HCT116 (cell line): Measurements from ENCODE around the gene HPS1. TPM values are rescaled to one million over a fixed set of nuclear protein-coding genes. Genes with fewer than 3 reads are reported as not detected.

Experiments
- ATAC-seq: fragments of 200-7000 bp; cut with Tn5 transposase; 2 replicates; pipeline ENCODE4 v1.9.1; 2020; ENCODE audit warnings: mild to moderate bottlenecking, moderate library complexity
- BruUV-seq: library from RNA; stranded (reverse); fragments of 400-500 nt; replicated peaks from 2 replicates; lab custom pipeline; 2021; lab: Mats Ljungman, UMichigan
- CTCF ChIA-PET: fragments of 300-600 bp; sonication (Branson Sonifier 250); formaldehyde crosslinking; loops from one replicate; lab custom pipeline; 2021; ENCODE audit warnings: antibody characterized with exemption; lab: Charles Lee
- POLR2A ChIA-PET: fragments of 300-600, 350-600 bp; sonication (Branson Sonifier 250); formaldehyde crosslinking; loops from one replicate; lab custom pipeline; 2021; ENCODE audit warnings: antibody characterized with exemption; lab: Charles Lee
- RAD21 ChIA-PET, 2 experiments: fragments of 300-600 bp; sonication (Branson Sonifier 250); formaldehyde crosslinking; loops; one replicate each; lab custom pipeline; 2023; ENCODE audit warnings: low total read pairs in 2 of 2; ENCODE audit not compliant: uncharacterized antibody in 2 of 2, unreplicated experiment in 2 of 2, low non-redundant PET in 1 of 2; lab: Charles Lee
- DNase-seq: peaks from one replicate; pipeline ENCODE4 v3.0.0-alpha.2; 2010; ENCODE audit warnings: low read depth, low spot score
- H2AFZ ChIP-seq: fragments of 200-600 bp; shearing (Covaris generic), sonication (generic); 2 replicates; pipeline ENCODE4 v1.6.1; 2017; ENCODE audit warnings: low read depth, mixed run types, mixed read lengths, antibody characterized with exemption, low read length; ENCODE audit not compliant: poor library complexity, severe bottlenecking
- H3K27ac ChIP-seq: 2 replicates; pipeline ENCODE4 v1.5.1; 2012; ENCODE audit warnings: low read depth, low read length
- H3K27me3 ChIP-seq: fragments of 200-600 bp; sonication (generic); 2 replicates; pipeline ENCODE4 v1.6.1; 2016; ENCODE audit warnings: mixed run types, low read length, mixed read lengths; ENCODE audit not compliant: insufficient read depth
- H3K36me3 ChIP-seq, 2 experiments: fragments of 200-500 bp in 1 of 2; fragments of 200-600 bp in 1 of 2; sonication (Bioruptor generic) in 1 of 2; sonication (generic) in 1 of 2; 2 replicates each; pipeline versions ENCODE4 v1.5.1 to v1.6.1; 2014 to 2016; ENCODE audit warnings: low read length in 2 of 2, inconsistent platforms in 1 of 2, mixed read lengths in 1 of 2, mixed run types in 1 of 2; ENCODE audit not compliant: insufficient read depth in 2 of 2, control insufficient read depth in 1 of 2
- H3K4me1 ChIP-seq, 2 experiments: fragments of 200-600 bp in 1 of 2; sonication (generic) in 1 of 2; 2 replicates each; pipeline versions ENCODE4 v1.5.1 to v1.6.1; 2012 to 2017; ENCODE audit warnings: low read length in 2 of 2, inconsistent platforms in 1 of 2, mild to moderate bottlenecking in 1 of 2, mixed read lengths in 1 of 2, mixed run types in 1 of 2, moderate library complexity in 1 of 2; ENCODE audit not compliant: insufficient read depth in 2 of 2, control insufficient read depth in 1 of 2
- H3K4me2 ChIP-seq: fragments of 200-600 bp; sonication (generic); 2 replicates; pipeline ENCODE4 v1.6.1; 2017; ENCODE audit warnings: mixed run types, low read length, mixed read lengths
- H3K4me3 ChIP-seq, 2 experiments: fragments of 200-600 bp in 1 of 2; sonication (generic) in 1 of 2; replicated peaks in 1 of 2; 2 replicates each; pipeline ENCODE4 v1.5.1; 2011 to 2016; ENCODE audit warnings: low read length in 2 of 2, control low read depth in 1 of 2, low read depth in 1 of 2, mild to moderate bottlenecking in 1 of 2, mixed read lengths in 1 of 2, mixed run types in 1 of 2
- H3K79me2 ChIP-seq: fragments of 200-600 bp; sonication (generic); 2 replicates; pipeline ENCODE4 v1.6.1; 2017; ENCODE audit warnings: mild to moderate bottlenecking, mixed run types, low read length, moderate library complexity, mixed read lengths; ENCODE audit not compliant: insufficient read depth
- H3K9ac ChIP-seq: fragments of 200-600 bp; sonication (generic); 2 replicates; pipeline ENCODE4 v1.6.1; 2016; ENCODE audit warnings: low read length, mixed read lengths
- H3K9me2 ChIP-seq: fragments of 200-600 bp; sonication (generic), shearing (Covaris generic); 2 replicates; pipeline ENCODE4 v1.6.1; 2017; ENCODE audit warnings: mixed run types, mild to moderate bottlenecking, moderate library complexity; ENCODE audit not compliant: insufficient read depth
- H3K9me3 ChIP-seq, 2 experiments: fragments of 200-500 bp in 1 of 2; fragments of 200-600 bp in 1 of 2; sonication (Bioruptor generic) in 1 of 2; sonication (generic) in 1 of 2; 2 replicates each; pipeline ENCODE4 v1.6.1; 2014 to 2017; ENCODE audit warnings: low read length in 2 of 2, mixed read lengths in 2 of 2, inconsistent platforms in 1 of 2, low read depth in 1 of 2, mild to moderate bottlenecking in 1 of 2, mixed run types in 1 of 2, moderate library complexity in 1 of 2; ENCODE audit not compliant: control insufficient read depth in 1 of 2, insufficient read depth in 1 of 2
- H4K20me1 ChIP-seq: fragments of 200-600 bp; sonication (generic), shearing (Covaris generic); 2 replicates; pipeline ENCODE4 v1.6.1; 2017; ENCODE audit warnings: mixed run types, mild to moderate bottlenecking, moderate library complexity; ENCODE audit not compliant: insufficient read depth
- POLR2A ChIP-seq: IDR thresholded peaks from 2 replicates; pipeline ENCODE4 v1.7.0; 2011; ENCODE audit warnings: borderline replicate concordance; ENCODE audit not compliant: insufficient read depth, insufficient read length; ENCODE audit errors: extremely low read depth
- POLR2AphosphoS5 ChIP-seq: IDR thresholded peaks from 2 replicates; pipeline ENCODE4 v1.6.1; 2011; ENCODE audit warnings: mild to moderate bottlenecking, low read depth, low read length, moderate library complexity
- TCF7L2 ChIP-seq: IDR thresholded peaks from 2 replicates; pipeline ENCODE4 v1.7.0; 2011; ENCODE audit warnings: borderline replicate concordance, inconsistent platforms; ENCODE audit not compliant: insufficient read depth, insufficient read length; ENCODE audit errors: extremely low read depth
- YY1 ChIP-seq: IDR thresholded peaks from 2 replicates; pipeline ENCODE4 v1.6.1; 2011; ENCODE audit warnings: low read length, low read depth, moderate library complexity, mild to moderate bottlenecking; ENCODE audit not compliant: insufficient replicate concordance; ENCODE audit errors: extremely low read depth
- ZNF274 ChIP-seq: fragments of 200-500 bp; sonication (Bioruptor generic); IDR thresholded peaks from 2 replicates; pipeline ENCODE4 v1.6.1; 2014; ENCODE audit warnings: mild to moderate bottlenecking, low read depth, low read length, inconsistent platforms
- intact Hi-C: fragments of 100-400 bp; cut with micrococcal nuclease; formaldehyde crosslinking; loops from 2 replicates; pipeline ENCODE4 v1.10.0; 2022
- total RNA-seq: library from RNA; stranded (reverse); gene quantifications from one replicate; pipeline ENCODE4 v1.2.1, GENCODE V29; 2021; ENCODE audit not compliant: unreplicated experiment
- TF ChIP-seq, protein P1 (sequence below): IDR thresholded peaks from 2 replicates; pipeline ENCODE4 v1.6.1; 2011; ENCODE audit warnings: mild to moderate bottlenecking, low read length, moderate library complexity; ENCODE audit not compliant: insufficient replicate concordance; ENCODE audit errors: extremely low read depth

Gene HPS1
- total RNA-seq, 1 experiment from 2014 or later = 64.3 TPM

DNA sequence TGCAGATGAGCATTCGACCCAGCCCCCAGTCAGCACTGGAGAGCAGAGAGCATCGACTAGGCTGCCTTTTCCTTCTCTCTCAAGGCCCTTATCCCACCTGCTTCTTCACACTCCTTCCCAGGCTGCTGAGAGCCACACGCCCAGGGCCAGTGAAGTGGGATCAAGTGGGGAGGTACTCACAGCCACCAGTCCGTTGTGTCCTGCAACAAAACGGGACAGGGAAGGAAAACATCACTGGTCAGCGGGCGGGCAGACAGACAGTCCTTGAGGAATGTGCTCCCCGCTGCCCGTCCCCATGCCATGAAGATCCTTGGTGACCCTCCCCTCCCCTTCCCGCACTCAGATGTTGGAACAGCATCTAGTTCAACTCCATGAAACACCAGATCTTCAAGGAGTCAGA, 36.0 kb downstream of the HPS1 start:
- peaks cover 11 to 19% of the 10 kb centered on the region in 2 experiments for H3K4me1 ChIP-seq
- no peaks in the 10 kb centered on the region for H3K27me3 ChIP-seq
- CTCF ChIA-PET = no interaction called here
- ATAC-seq (no peak), DNase-seq (no peak)
- no peaks in the 10 kb centered on the region for H3K36me3 ChIP-seq
- RAD21 ChIA-PET = no interaction called here
- intact Hi-C loops = loop anchor here (10.0 kb wide), 1 partner anchor 146 kb away; the partner anchor contains the start of gene LOXL4
- H3K9me2 ChIP-seq = no peaks in the 10 kb centered on the region
- no peaks in the 10 kb centered on the region for H3K9me3 ChIP-seq
- H4K20me1 ChIP-seq = no peaks in the 10 kb centered on the region
- H3K79me2 ChIP-seq = 0 out of 2 replicates have a peak, but pooled peaks cover 7% of the 10 kb centered on the region
- POLR2A ChIA-PET = interaction anchor here (1.8 kb wide), 1 partner anchor 12 kb away, joined by 3 read pairs; no protein-coding TSS in a partner anchor
- no peak overlapping the region for H2AFZ ChIP-seq
- no TSS peak for BruUV-seq
- no peak overlapping the region for H3K27ac ChIP-seq
- no peak overlapping the region for H3K4me2 ChIP-seq
- H3K4me3 ChIP-seq = no peak overlapping the region
- TF ChIP-seq TCF7L2 = no peak
- no peak for TF ChIP-seq ZNF274
- no peak for TF ChIP-seq POLR2AphosphoS5
- TF ChIP-seq, protein P1, sequence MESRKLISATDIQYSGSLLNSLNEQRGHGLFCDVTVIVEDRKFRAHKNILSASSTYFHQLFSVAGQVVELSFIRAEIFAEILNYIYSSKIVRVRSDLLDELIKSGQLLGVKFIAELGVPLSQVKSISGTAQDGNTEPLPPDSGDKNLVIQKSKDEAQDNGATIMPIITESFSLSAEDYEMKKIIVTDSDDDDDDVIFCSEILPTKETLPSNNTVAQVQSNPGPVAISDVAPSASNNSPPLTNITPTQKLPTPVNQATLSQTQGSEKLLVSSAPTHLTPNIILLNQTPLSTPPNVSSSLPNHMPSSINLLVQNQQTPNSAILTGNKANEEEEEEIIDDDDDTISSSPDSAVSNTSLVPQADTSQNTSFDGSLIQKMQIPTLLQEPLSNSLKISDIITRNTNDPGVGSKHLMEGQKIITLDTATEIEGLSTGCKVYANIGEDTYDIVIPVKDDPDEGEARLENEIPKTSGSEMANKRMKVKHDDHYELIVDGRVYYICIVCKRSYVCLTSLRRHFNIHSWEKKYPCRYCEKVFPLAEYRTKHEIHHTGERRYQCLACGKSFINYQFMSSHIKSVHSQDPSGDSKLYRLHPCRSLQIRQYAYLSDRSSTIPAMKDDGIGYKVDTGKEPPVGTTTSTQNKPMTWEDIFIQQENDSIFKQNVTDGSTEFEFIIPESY = no peak
- TF ChIP-seq POLR2A = no peak
- no peak for TF ChIP-seq YY1
- no peak overlapping the region for H3K9ac ChIP-seq
